DMS 273 (cell line): Measurements from ENCODE around the gene LRRC25.

Experiments
- DNase-seq: peaks from one replicate; lab custom pipeline; 2025; ENCODE audit not compliant: unreplicated experiment; lab: John Stamatoyannopoulos, UW

LRRC25 gene

DNA sequence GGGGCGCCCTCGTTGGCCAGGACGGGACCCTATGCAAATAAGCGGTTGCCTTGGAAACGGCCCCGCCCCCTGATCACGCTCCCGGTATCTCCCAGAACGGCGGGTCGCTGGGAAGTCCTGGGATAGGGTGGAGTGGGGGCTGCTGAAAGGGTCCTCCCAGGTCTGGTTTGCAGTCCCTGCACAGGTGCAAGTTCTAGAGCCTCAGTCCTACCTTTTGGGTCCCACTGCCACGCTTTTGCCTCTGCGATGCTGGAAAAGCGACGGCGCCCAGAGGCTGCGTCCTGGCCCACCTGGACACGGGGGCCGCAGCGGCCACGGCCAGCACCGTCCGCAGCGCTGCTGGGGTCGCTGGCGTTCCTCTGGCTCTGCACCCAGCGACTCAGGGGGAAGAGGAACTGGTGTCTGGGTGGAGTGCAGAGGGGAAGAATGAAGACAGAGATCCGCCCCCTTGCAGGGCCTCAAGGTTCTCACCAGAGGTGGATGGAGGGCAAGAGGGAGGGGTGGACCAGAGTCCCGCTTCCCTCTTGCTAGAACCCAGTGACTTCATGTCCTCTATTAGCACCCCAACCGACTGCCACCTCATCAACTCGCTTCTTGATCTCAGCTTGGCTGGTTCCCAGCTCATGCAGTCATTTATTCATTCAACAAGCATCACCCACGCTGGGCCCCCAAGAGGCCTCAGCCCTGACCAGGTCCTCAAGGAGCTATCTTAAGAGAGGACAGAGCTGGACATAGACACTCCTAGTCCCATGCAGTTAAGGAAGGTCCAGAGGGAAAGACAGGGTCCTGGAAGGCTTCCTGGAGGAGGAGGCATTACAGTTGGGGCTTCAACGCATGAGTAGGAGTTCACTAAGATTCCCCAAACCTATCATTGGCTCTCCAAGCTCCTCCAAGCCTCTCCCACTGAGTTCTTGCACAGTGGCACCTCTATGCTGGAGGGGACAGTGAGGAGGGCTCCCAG, at the start of gene LRRC25:
Gene LRRC25, minus strand, starts transcription at position 381 of the 961 bp plus-strand sequence. CDS start 659 bp downstream, outside the sequence.
- peak; percentile 71 for DNase-seq

DNA sequence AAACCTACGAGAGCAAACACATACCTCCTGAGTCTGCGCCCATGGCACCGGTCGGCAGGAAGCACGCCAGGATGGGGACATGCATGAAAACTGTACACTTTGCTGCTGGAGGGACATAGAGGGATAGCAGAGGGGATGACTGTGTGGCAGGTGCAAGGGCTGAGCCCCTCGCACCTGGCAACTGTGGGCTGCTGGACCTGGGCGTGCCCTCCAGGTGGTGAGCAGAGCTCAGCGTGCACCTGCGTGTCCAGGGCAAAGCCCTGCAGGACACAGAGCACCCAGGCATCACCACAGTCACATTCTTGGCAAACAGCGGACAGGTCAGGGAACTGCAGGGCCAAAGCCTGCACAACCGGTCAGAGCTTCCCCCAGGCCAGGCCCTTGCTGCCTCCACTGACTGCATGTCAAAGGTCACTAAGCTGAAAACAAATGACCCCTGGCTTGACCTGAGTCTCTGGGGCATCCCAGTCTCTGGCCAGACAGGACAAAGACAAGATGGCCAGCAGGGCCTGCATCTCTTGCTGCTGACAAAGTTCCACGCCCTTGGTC, 49.5 kb upstream of the LRRC25 start:
- no peak for DNase-seq

DNA sequence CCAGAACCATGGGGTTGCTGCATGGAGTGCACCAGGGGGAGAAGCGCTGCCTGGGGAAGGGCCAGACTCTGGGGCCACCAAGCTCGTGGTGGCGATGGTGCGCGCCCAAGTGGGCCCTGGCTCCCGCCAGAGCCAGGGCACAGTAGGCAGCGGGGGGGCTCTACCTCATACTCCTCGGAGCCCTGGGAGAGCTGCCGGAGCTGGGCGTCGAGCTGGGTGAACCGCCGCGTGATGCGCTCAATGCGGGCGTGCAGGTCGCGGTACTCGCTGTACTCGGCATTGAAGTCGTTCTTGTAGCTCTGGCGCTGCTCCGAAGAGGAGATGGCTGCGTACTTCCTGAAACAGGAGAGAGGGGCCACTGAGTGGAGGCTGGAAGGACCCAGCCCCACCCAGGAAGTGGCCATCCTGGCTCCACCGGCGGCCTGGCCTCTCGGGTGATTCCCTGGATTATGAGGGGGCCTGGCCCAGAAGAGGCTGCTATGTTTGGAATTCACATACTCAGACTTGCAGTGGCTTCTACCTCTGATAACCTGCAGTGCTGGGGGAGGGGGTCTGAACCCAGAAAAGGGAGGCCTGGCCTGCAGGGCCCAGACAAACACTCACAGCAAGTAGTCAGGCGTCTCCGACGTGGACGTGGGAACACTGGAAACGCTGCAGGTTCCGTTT, 48.9 kb upstream of the LRRC25 start:
- DNase-seq = no peak

DNA sequence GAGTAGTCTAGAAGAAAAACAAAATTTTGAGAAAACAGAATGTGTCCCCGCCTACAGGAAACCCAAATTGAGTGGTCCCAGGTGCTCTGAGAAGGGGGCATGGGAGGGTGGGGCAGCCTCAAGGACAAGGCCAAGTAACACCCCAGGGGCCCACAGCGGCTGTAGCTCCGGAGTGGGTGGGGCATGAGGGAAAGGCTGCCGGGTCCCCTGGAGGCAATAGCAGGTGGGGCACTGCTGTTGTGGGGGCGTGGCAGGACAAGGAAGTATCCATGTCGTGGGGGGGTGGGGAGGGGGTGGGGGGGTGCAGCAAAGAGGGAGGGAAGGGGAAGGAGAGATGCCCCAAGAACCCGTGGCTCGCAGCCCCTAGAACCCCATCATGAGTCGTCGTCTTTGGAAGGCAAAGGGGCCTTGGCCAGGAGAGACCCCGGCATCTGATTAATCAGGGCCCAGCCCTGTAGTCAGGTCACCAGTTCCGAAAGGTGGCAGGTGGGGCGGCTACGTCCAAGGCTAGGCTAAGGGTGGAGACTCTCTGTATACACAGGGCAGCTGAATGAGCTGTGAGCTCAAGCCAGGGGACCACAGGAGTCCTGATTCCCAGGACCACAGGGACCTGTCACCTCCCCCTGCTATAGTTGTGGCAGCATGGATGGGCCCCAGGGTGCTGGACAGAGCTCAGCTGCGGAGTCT, 48.0 kb upstream of the LRRC25 start:
- DNase-seq = no peak

DNA sequence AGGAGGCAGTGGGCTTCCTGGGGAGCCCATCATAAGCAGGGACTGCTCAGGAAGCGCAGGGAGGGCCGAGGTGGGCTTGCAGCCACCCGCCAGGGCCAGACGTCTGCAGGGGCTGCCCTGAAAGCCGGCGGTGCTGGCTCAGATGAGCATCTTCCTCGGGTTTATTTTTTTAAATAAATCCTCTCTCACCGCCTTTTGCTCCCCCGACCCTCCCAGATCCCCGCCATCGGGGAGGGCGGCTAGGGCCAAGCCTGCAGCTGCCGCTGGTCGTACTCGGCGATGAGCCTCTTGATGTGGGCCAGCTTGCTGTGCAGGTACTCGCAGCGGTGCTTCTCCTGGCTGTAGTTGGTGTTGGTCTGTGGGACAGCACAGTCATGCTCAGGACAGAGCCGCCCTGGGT, 47.1 kb upstream of the LRRC25 start:
- DNase-seq = no peak

DNA sequence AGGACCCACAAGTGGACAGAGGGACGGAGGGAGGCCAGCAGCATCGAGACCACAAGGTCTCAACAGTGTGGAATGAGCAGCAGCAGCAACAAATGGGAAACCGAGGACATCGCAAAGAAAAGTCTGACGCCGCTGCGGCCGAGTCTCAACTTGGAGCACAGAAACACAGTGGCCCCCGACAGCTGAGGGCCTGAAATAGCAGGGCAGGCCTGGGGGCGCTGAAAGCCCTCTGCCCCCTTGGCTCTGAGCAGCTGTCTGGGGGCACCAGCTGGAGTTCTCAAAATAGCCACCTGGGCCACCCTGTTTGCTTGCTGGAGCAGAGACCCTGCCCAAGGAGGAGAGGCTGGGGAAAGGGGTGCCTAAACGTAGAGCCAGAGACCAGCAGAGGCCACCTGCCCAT, 46.4 kb upstream of the LRRC25 start:
- no peak for DNase-seq

DNA sequence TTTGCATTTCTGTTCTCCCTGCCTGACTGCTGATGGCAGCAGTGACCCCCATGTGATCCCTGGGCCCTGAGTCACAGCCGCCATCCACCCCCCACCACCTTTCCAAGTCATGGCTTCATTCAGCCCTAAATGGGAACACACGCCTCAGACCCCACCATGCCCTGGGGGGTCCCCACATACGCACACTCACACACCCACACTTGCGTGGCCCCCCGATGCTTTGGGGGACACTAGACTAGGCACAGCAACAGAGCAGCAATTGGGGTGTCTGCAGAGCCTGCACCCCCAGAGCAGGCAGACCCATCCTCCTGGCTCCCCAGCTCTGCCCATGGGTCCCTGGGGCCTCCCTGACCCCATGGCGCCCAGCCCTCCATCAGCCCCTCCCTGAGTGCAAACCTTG, 46.0 kb upstream of the LRRC25 start:
- no peak for DNase-seq

DNA sequence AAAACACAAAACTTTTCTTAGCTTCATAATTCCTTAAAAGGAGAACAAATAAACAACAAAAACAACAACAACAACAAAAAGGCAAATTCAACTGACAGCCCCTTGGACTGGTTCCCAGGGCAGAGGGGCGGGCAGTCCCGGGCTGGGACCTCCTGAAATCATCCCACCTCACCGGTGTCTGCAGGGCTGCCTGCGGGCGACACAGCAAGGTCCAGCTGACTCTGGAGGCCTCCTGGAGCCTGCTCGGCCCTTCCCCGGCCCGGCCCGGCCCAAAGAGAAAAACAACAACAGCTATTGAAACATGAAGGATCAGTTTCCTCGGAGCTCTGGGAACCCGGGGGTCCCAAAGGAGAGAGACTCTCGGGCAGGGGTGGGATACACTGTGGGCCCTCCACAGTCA, 45.5 kb upstream of the LRRC25 start:
- no peak for DNase-seq

DNA sequence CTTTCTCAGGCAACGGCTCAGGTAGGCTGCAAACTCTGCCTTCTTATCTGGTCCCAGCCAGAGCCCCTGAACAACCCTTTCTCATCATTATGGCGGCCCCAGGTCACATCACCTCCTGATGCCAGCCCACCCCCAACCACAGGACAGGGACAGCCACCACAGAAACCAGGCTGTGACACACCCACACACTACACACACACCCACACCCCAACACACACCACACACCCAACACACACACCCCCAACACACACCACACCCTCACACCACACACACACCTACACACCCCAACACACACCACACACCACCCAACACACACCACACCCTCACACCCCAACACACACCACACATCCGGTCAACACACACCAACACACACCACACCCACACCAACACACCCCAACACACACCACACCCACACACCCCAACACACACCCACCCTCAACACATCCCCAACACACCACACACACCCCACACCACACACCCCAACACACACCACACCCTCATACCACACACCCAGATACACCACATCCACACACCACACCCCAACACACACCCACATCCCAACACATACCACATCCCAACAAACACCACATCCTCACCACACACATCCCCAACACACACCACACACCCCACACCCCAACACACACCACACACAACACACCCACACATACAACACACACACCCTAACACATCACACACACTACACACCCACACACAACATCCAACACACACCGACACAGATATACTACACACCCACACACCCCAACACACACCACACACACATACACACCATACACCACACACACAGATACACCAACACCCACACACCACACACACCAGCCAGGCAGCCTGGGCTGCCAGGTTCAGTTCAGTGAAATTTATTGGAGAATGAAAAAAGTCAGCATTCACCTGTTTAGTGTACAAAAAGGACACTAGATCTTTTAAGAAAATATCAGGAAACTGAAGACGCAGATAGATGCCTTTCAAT, 44.7 kb upstream of the LRRC25 start:
- no peak for DNase-seq

DNA sequence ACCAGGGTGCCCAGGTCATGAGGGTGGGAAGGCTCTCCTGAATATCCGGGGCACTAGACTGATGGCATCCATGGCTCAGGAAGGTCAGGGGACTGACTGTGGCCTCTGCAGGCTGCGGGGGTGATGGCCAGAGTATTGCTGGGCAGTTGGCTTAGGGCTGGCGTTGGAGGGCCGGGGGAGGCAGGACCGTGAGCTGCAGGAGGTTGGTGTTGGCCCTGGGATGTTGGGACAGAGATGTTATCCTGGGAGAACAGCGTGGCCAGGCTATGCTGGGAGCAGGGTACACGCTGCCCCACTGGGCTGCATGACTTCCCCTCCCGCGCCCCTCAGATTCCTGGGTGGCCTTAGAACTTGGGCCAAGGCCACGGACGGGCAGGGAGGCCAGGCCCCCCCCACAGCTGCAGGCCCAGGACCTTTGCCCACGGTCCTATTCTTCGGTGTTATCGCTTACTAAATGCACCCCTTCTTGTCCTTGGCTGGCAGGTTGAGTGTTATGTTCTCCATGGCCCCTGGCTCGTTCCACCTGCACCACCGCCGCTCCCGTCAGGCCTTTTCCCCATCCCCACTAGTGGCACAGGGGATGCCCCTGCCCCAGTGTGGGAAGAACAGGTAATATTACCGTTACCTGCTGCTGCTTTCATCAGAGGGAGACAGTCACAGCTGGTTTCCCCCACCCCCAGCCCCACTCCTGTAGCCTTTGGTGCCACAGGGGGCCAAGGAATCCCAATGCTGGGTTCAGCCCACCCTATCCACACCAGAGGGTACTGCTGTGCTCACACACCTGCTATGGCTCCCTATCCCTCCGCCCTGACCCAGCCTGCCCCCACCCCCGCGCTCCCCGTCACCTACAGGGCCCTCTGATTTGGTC, 43.7 kb upstream of the LRRC25 start:
- DNase-seq = no peak

DNA sequence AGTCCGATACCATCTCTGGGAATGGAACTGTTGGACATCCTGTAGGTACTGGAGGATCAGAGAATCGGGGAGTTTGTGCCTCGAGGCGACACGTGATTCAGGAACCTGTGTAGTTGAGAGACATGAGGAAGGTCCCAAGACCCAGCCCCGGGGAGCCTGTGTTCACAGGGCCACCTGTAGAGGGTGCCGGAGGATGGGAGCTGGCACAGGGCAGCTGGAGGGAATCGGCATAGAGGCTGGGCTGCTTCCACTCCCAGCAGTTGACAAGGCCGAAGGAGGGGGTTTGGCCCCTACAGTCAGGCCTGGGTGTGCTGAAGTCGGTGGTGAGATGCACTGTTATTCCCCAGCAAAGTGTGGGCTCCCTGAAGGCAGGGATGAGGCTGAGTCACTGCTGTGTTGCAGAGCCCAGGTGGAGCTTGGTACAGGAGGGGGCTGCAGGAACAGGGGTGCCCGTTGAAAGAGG, 43.0 kb upstream of the LRRC25 start:
- peak; percentile 78 for DNase-seq

DNA sequence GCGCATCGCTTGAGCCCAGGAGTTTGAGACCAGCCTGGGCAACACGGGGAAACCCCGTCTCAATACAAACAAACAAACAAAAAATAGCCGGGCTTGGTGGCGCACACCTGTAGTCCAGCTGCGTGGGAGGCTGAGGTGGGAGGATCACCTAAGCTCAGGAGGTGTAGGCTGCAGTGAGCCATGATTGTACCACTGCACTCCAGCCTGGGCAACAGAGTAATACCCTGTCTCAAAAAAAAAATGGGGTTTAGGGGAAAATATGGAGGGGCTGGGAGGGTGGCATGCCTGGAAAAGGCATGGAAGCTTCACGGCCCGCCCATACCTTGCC, 42.5 kb upstream of the LRRC25 start:
- DNase-seq = no peak

DNA sequence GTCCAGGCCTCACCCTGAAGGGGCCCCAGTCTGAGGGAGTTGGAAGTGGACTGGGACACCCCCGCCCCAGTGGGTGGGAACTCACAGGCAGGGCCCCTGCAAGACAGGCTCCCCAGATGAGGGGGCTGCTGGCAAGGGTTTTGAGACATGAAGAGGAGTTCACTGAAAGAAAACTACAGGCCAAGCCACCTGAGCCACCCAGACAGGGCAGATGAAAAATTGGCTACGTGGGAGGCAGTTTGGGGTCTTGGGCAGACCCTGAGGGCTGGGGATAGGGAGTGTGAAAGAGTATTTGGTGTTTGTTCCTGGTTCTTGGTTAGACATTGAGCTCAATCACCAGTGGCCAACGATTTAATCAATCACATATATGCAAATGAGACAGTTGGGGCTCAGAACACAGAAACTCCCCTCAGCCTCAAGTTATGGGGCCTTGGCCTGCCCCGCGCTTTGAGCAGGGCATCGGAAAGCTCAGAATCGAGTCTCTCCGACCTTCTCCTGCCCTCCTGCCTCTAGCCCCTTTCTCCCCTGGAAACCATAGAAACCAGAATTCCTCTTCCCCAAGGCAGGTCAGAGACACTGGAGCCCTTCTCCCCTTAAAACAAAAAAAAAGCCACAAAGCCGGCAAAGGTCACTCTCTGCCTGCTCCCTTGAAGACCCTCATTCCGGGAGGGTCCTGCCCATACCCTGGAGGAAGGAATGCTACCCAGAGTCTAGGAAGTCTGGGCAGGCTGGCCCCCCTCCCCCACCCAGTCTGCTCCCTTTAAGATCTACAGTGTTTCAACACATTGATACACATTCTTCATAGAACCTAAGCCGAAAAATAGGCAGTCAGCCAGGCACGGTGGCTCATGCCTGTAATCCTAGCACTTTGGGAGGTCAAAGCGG, 41.8 kb upstream of the LRRC25 start:
- DNase-seq = peak; percentile 80

DNA sequence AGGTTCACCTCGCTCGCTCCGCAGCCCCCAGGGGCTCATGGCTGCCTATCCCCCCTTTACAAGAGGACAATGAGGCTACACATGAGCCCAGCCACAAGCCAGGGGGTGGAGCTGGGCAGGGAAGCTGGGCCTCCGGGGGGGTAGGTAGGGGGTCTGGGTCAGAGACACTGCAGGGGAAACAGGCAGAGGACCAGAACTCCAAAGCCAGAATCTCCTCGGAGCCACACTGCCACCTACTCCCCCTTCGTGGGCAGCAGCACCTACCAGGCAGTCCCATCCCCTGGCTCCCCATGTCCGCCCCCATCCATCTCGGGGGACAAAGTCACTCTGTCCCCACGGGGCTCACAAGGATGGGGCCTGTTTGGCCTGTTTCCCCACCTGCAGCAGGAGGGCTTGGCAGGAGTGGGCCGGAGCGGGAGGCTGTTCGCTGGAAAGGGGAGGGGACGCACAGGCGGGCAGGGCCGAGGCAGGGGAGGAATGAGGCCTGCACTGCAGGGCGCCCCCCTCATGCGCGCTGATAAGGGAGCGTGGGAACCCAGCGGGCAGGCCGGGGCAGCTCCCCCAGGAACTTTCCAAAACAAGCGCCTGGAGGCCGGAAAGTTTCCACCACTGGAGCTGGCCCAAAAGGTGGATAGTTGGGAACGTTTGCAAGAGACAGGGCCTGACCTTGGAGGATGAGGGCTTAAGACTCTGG, 41.1 kb upstream of the LRRC25 start:
- DNase-seq = peak; percentile 84

DNA sequence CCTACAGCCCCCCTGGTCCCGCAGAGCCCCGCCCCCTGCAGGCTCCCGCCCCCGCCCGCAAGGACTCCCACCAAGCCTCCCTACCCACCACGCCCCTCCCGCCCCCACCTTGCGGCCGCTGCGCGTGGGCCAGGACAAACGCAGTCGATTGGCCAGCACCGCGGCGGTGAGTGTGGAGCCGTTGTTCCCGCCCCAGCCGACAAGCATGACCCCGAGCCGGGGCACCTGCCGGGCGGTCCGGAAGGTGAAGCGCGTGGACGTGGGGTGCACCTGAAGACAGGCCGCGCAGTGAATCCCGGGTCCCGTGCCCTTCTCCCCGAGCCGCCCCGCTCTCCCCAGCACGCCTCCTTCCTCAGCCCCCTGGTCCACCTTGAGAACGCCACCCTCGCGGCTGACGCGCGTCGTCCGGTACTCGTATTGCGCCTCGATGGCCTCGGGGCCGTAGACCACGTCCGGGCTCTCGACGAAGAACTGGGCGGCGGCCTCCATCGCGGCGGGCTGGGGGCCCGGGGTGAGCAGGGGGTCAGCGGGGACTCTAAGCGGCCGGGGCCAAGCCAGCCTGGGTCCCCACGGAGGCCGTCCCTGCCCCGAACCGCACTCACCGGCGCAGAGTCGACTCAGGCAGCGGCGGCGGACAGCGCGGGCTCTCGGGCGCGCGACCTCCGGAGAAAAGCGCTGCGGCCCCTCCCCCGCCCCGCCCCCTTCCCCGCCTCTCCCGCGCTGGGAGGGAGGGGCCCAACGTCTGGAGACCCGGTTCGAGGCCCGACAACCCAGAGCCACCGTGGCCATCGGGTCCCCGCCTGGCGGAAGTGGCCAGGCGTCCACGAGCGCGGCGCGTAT, 40.3 kb upstream of the LRRC25 start, which contains the start of gene ISYNA1:
Gene ISYNA1, minus strand, starts transcription at position 643 of the 840 bp plus-strand sequence. Its CDS starts 154 bp downstream, at position 489.
- DNase-seq = peak; percentile 79

DNA sequence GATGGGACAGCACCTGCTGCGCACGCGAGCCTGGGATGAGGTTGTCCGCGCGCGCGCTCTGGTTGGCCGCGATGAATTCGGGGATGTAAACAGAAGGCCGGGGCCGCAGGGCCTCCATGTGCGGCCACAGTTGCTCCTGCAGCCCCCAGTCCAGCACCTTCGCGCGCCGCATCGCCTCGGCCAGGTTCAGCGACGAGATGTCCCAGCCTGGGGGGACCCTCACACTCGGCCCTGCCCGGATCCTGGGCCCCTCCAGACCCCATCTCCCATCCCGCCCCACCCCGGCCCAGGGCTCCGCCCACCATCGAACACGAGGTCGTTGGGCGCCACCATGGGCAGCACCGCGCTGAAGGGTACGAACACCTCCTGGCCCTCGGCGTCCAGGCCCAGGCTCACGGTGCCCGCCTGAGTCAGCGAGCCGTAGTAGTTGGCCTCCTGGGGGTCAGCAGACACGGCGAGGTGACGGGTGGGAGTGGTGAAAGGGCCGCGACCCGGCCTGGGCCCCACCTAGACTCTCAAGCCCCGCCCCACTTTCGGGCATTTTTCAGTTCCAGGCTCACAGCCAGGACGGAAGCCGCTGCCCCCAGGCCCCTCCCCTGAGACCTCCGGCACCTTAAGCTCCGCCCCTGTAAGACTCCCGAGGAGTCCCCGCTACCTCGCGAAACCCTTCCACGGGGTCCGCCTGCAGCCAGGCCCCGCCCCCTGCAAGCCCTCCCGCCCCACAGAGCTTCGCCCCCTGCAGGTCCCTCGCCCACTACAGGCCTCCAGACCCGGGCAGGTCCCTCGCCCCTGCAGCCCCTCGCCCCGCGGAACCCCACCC, 39.5 kb upstream of the LRRC25 start:
- peak; percentile 85 for DNase-seq
